Stimulated activated naive B cell treated with anti-CD40 and anti-IgM and Interleukin-4, amounts not matched to agents 10 μg/mL and 1 μg/mL and 100 μg/mL, for 72 hours (primary cell): Measurements from ENCODE around the gene KCNIP2.

Experiments used
- ATAC-seq, 2 donors: fragments of 150-1000 bp; cut with Tn5 transposase; replicated peaks; 2 replicates each; pipeline ENCODE4 v1.10.0; 2021; ENCODE audit warnings: moderate library complexity in 1 of 2
- DNase-seq: peaks from one replicate; pipeline ENCODE4 v3.0.0; 2021
- H3K27ac Mint-ChIP-seq: one replicate; pipeline ENCODE4 v1.8.0; 2022; ENCODE audit warnings: mild to moderate bottlenecking, mixed read lengths
- H3K27me3 Mint-ChIP-seq, 2 donors: one replicate each; pipeline ENCODE4 v1.8.0; 2022; ENCODE audit warnings: mixed read lengths in 2 of 2
- H3K36me3 Mint-ChIP-seq, 2 donors: one replicate each; pipeline ENCODE4 v1.8.0; 2022; ENCODE audit warnings: mixed read lengths in 2 of 2, mild to moderate bottlenecking in 1 of 2
- H3K4me1 Mint-ChIP-seq, 2 donors: one replicate each; pipeline ENCODE4 v1.8.0; 2022; ENCODE audit warnings: mixed read lengths in 2 of 2, mild to moderate bottlenecking in 1 of 2
- H3K4me3 Mint-ChIP-seq, 2 donors: one replicate each; pipeline ENCODE4 v1.8.0; 2022; ENCODE audit warnings: mild to moderate bottlenecking in 2 of 2, mixed read lengths in 2 of 2, moderate library complexity in 1 of 2
- H3K9me3 Mint-ChIP-seq, 2 donors: one replicate each; pipeline ENCODE4 v1.8.0; 2022; ENCODE audit warnings: mixed read lengths in 2 of 2, mild to moderate bottlenecking in 1 of 2

Gene KCNIP2

DNA sequence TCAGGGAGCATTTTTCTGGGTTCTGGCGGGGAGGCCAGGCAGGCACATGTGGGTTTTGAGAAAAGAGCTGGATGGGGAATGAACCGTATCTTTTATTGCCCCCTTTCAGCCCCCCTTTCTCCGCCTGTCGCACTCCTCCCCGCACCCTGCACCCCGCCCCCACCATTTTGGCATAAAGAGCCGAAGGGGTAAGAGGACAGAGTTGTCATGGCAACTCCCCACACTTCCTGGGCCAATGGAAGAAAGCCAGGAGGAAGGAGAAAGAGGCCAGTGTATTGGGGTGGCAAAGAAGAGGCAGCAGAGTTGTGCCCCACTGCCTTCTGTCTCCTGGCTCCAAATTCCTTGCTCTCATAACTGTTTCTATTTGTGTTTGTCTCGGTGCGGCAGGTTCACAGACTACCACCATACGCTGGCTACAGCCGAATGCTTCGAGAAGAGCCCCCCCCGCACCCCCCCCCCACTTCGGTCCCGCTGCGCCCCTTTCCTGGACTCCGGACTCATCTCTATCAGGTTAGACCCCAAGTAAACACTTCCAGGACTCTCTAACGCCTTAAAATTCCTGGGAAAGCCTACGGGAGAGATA lies 3.4 kb downstream of the KCNIP2 start:
- Mint-ChIP-seq H3K36me3 (peaks cover 0 to 3% of the 10 kb centered on the region in 2 donors), H3K27ac (peak overlapping the region; percentile 92), H3K27me3 (no peaks in the 10 kb centered on the region), H3K4me3 (peak overlapping the region; percentile 83 to 92), H3K4me1 (peaks cover 44 to 58% of the 10 kb centered on the region in 2 donors), H3K9me3 (no peaks in the 10 kb centered on the region)
- peak in 1 of 2 donors; percentile 6 for ATAC-seq
- no peak for DNase-seq

DNA sequence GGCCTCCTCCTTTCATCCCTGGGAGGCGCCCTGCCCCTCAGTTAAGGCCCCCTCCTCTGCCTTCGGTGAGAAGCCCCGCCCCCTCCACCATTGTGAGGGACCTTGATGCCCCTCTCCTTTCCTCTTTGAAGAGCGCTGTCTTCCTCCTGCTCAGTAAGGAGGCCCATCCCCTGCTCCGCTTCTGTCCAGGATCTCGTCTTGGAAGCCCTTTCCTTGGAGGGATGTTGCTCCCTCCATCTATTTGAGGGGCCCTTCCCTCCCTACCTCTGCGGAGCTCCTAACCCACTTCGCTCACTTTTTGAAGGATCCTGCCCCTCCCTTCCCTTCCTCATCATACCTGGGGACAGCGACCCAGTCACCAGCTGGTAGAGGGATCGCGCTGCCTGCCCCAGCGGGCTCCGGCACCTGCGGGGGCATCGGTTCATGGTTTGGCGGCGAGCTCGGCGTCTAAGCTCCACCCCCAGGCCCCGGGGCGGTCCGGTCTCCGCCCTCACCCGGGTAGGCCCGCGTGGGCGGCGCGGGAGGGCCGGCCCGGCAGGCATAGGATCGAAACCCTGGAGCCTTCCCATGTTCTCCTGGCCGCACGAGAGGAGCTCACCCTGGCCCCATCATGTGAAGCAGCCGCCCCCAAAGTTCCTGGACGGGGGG lies 4.1 kb downstream of the KCNIP2 start:
- DNase-seq, result peak; percentile 56
- Mint-ChIP-seq H3K9me3 (no peaks in the 10 kb centered on the region), H3K4me3 (peak overlapping the region; percentile 83 to 92), H3K36me3 (no peaks in the 10 kb centered on the region), H3K27me3 (no peaks in the 10 kb centered on the region), H3K4me1 (peaks cover 45 to 63% of the 10 kb centered on the region in 2 donors), H3K27ac (peak overlapping the region; percentile 79)
- ATAC-seq, result peak; percentile 37 to 38

DNA sequence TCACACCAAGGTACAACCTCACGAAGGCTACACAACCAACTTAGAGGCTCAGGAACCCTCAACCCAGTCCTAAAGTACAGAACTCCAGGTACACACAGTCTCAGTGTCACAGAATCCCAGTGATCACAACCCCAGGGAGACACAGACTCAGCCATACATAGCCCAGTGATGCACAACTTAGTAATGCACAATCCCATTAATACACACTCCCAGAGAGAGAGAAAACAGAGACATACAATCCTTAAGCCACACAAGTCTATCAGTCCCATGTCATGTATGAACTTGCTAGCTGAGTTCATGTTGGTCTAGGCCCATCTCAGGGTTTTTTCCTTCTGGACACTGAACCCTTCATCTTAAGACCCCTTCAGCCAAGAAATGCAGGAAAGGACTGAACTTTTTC lies 4.6 kb downstream of the KCNIP2 start:
- H3K27me3 Mint-ChIP-seq, result no peaks in the 10 kb centered on the region
- ATAC-seq, result no peak
- H3K4me1 Mint-ChIP-seq, result peaks cover 43 to 63% of the 10 kb centered on the region in 2 donors
- no peaks in the 10 kb centered on the region for H3K36me3 Mint-ChIP-seq
- H3K4me3 Mint-ChIP-seq, result peak overlapping the region; percentile 83 to 92
- DNase-seq, result no peak
- no peaks in the 10 kb centered on the region for H3K9me3 Mint-ChIP-seq
- no peak overlapping the region for H3K27ac Mint-ChIP-seq

DNA sequence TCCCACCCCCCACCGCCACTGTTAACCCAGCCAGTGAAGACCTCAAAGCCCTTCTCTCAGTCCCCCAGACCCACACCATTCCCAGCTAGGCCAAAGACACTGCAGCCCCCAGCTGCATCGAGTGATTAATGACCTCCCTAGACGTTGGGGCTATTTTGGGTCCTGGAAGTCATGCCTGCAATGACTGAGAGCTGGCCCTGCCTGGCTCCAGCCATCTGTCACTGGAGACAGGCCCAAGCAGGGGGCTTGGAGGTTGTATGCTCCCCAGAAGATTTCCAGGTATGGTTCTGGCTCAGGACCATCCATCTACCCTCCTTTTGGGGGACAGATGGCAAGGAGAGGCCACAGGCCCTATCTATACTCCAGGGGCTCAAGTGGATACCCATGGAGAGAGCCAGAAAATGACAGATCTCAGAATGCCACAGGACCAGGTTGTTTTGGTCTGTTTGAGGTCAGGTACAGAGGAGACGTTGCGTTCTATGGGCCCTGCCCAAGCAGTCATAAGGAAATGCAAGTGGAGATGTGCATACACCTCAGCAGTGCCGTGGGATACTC lies 5.1 kb downstream of the KCNIP2 start:
- peaks cover 46 to 67% of the 10 kb centered on the region in 2 donors for H3K4me1 Mint-ChIP-seq
- no peak for DNase-seq
- no peaks in the 10 kb centered on the region for H3K27me3 Mint-ChIP-seq
- H3K9me3 Mint-ChIP-seq, result no peaks in the 10 kb centered on the region
- no peak overlapping the region for H3K4me3 Mint-ChIP-seq
- no peaks in the 10 kb centered on the region for H3K36me3 Mint-ChIP-seq
- H3K27ac Mint-ChIP-seq, result no peak overlapping the region
- no peak for ATAC-seq

DNA sequence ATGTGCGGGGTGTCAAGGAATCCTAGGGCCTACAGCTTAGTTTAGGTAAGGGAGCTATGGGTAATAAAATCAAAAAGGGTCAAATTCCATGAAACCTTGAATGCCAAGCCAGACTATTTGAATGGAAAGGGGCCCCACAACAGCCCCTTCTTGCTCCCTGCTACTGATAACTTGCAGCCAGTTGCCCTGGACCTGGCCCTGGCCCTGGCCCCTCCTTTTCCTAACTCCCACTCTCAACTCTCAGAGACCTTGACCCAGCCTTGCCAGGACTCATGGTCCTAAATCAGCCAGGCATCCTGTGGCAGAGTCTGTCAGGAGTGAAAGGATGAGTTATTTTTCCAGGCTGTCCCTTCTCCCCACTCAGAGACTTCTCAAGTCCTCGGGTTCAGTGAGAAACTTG lies 5.9 kb downstream of the KCNIP2 start:
- ATAC-seq (no peak), DNase-seq (no peak)
- Mint-ChIP-seq H3K36me3 (no peaks in the 10 kb centered on the region), H3K27ac (no peak overlapping the region), H3K27me3 (no peaks in the 10 kb centered on the region), H3K4me3 (no peak overlapping the region), H3K9me3 (no peaks in the 10 kb centered on the region), H3K4me1 (peaks cover 43 to 68% of the 10 kb centered on the region in 2 donors)

DNA sequence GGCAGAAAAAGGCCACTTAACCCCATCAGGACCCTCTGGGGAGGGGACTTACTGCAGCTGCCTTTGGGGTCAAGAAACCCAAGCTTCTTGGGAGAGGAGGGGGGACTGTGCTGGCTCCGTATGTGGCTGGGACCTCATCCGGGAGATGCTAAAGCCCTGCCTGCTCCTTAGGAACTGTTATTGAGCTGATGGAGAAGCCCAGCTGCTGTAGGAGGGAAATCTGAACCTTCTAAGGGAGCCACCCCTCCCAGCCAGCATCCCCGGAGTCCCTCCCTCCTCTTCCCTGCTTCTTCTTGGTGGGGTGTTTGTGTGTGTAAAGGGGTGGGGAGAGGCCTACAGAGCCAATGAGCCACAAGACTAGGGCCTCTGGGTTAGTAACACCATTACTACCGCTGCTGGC lies 8.2 kb downstream of the KCNIP2 start:
- Mint-ChIP-seq H3K27me3 (no peaks in the 10 kb centered on the region), H3K9me3 (no peaks in the 10 kb centered on the region), H3K27ac (no peak overlapping the region), H3K4me3 (no peak overlapping the region), H3K4me1 (peaks cover 39 to 64% of the 10 kb centered on the region in 2 donors), H3K36me3 (peaks cover 0 to 3% of the 10 kb centered on the region in 2 donors)
- no peak for DNase-seq
- no peak for ATAC-seq

DNA sequence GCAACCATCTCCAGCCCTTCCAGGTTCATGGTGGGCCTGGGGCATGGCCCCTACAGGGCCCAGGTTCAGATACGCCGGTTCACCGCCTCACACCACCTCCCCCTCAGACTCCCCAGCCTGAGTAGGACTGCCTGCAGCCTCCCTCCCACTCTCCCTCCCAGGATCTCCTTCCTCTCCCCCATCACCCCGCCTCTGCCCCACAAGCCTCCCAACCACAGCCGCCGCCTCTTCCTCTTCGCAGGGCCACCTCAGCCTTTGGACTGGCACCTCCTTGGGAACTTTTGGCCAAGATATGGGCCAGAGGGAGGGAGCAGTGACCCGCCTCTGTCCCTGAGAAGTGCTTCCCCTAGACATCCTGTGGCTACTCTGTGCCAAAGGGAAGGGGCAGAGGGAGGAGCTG lies 9.3 kb downstream of the KCNIP2 start:
- Mint-ChIP-seq H3K4me3 (no peak overlapping the region), H3K27me3 (no peaks in the 10 kb centered on the region), H3K4me1 (peaks cover 40 to 63% of the 10 kb centered on the region in 2 donors), H3K36me3 (peaks cover 0 to 3% of the 10 kb centered on the region in 2 donors), H3K9me3 (no peaks in the 10 kb centered on the region), H3K27ac (peak overlapping the region; percentile 79)
- DNase-seq, result no peak
- ATAC-seq, result no peak

DNA sequence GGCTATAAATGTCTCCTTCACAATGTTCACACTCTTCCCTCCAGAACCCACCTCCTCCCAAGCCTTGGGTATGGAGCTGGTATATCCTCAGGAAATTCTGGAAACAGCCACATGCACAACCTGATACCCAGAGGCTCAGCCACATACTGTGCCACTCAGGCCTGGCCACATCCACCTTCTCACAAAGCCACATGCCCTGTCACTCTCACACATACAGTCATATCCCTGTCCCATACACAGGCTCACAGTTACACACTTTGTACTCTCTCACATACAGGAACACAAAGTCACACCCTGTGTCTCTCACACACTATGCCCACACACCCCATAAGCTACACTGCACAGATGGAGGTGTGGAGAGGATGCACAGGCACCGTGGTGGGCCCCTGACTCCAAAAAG lies 10.1 kb downstream of the KCNIP2 start:
- Mint-ChIP-seq H3K27me3 (no peaks in the 10 kb centered on the region), H3K27ac (peak overlapping the region; percentile 79), H3K9me3 (no peaks in the 10 kb centered on the region), H3K4me3 (no peak overlapping the region), H3K36me3 (peaks cover 0 to 3% of the 10 kb centered on the region in 2 donors), H3K4me1 (peaks cover 38 to 59% of the 10 kb centered on the region in 2 donors)
- ATAC-seq (no peak), DNase-seq (no peak)

DNA sequence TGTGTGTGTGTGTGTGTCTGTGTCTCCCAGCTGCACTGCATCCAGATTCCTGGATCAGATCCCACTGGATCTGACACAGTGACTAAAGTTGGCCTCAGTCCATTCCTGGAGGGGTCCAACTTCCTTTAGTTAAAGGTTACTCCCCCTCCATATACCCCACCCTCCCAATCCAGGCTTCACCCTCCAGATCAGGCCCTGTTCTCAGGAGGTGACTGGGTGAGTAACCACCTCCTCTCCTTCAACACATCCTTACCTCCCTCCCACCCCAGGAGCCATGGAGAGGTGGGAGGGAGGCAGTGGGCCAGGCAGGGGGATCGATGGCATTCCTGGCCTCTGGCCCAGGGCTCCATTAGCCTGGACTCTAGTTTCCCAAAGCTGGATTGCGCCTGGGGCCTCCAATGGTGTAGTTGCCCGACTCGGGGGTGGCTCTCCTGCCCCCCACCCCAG lies 11.3 kb downstream of the KCNIP2 start:
- H3K27me3 Mint-ChIP-seq, result no peaks in the 10 kb centered on the region
- H3K4me3 Mint-ChIP-seq, result no peak overlapping the region
- ATAC-seq (no peak), DNase-seq (no peak)
- H3K36me3 Mint-ChIP-seq, result peaks cover under 1 to 3% of the 10 kb centered on the region in 2 donors
- H3K9me3 Mint-ChIP-seq, result no peaks in the 10 kb centered on the region
- no peak overlapping the region for H3K27ac Mint-ChIP-seq
- peaks cover 39 to 59% of the 10 kb centered on the region in 2 donors for H3K4me1 Mint-ChIP-seq

DNA sequence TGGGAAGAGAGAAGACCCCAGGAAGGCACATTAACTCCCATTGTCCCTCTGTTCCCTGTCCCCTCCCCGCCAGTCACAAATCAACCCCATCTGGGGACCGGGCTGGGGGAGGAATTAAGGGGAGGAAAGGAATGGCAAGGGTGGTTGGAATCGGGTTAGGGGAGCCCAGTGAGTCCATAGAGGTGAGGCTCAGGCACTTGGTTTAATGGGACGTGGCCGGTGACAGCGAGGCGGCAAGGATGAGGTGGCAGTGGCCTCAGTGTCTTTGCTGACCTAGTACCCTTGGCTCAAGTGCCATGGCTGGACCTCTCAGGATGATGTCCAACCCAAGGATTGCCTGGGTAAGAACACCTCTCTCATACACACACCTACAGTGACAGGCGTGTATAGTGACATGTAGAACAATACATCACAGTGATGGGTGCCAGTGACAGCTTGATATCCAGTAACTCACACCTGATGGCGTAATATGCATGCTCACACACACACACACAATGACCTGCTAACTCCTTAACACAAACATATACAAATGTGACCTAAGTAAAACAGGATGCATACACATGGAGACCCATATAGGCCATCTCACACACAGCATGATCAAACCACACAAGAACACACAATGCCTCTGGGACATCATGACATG lies 12.3 kb downstream of the KCNIP2 start:
- ATAC-seq, result no peak
- H3K4me3 Mint-ChIP-seq, result peak overlapping the region; percentile 91 to 97

DNA sequence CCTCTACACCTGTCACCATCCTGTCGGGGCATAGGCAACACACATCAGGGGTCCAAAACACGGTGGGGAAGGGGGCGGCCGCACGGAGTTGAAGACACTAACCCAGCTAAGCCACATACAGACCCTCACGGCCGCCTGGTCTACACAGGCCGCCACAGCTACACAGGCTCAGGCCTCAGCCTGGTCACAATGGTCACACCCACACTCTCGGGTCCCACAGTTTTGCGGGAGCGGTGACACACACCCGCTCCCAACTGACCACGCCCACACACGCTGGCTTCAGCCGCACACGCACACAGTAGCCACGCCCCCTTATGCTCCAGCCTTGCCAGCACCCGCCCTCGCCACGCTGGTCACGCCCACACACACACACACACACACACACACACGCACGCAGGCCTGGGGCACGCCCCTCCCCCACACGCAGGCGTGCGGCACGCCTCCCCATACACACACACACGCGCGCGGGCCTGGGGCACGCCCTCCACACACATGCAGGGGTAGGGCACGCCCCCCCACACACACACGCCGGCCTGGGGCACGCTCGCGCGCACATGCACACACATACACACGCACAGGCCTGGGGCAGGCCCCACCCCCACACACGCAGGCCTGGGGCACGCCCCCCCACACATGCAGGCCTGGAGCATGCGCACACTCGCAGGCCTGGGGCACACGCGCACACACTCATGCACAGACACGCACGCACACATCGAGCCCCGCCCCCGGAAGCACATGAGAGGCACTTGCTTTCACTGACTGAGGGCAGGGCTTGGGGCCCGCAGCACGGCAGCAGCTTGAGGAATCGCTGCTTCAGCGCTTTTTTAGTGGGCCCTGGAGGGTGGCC lies 13.1 kb downstream of the KCNIP2 start:
- Mint-ChIP-seq H3K27ac (peak overlapping the region; percentile 98), H3K4me1 (peaks cover 40 to 54% of the 10 kb centered on the region in 2 donors), H3K4me3 (peak overlapping the region; percentile 91 to 97), H3K9me3 (no peaks in the 10 kb centered on the region), H3K36me3 (peaks cover 3 to 4% of the 10 kb centered on the region in 2 donors), H3K27me3 (no peaks in the 10 kb centered on the region)
- ATAC-seq (peak; percentile 77 to 79), DNase-seq (peak; percentile 89)

More for the DNA sequence above, 12.3 kb downstream of the KCNIP2 start:
- Mint-ChIP-seq H3K9me3 (no peaks in the 10 kb centered on the region), H3K36me3 (peaks cover 3 to 4% of the 10 kb centered on the region in 2 donors), H3K27ac (peak overlapping the region; percentile 98), H3K4me1 (peaks cover 43 to 59% of the 10 kb centered on the region in 2 donors), H3K27me3 (no peaks in the 10 kb centered on the region)
- no peak for DNase-seq

DNA sequence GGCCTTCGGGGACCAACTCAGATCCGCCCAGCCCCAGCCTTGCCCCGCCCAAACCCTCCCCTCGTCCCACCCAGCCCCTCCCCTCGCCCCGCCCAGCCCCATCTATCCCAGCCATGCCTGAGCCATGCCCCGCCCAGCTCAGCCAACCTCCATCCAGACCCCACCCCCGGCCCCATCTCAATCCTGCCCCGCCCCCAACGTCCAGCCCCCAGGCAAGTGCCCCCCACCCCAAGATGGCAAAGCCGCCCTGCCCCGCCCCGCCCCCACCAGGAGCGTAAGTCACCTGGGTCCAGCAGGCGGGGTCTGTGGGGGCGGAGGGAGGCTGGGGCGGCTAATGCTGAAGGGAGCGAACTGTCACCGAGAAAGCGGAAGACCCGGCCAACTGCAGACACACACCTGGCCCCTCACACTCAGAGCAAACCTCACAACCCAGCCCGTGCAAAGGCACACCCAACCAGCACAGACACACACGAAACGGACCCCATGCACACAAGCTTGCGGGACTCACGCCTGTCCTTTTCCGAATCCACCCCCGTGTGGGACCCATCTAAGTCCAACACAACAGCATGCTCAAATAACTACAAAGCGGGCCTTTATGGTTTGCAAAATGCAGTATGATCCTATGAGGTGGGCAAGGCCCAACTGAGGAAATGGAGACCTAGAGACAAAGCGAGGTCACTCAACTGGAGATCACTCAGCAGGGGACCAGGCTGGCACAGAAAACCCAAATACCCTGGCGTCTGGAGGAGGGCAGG lies 13.9 kb downstream of the KCNIP2 start:
- H3K36me3 Mint-ChIP-seq, result peaks cover 3 to 8% of the 10 kb centered on the region in 2 donors
- peak overlapping the region; percentile 91 to 97 for H3K4me3 Mint-ChIP-seq
- H3K9me3 Mint-ChIP-seq, result no peaks in the 10 kb centered on the region
- ATAC-seq (peak; percentile 59 to 61), DNase-seq (peak; percentile 72)
- H3K27ac Mint-ChIP-seq, result peak overlapping the region; percentile 98
- peaks cover 37 to 48% of the 10 kb centered on the region in 2 donors for H3K4me1 Mint-ChIP-seq
- no peaks in the 10 kb centered on the region for H3K27me3 Mint-ChIP-seq

DNA sequence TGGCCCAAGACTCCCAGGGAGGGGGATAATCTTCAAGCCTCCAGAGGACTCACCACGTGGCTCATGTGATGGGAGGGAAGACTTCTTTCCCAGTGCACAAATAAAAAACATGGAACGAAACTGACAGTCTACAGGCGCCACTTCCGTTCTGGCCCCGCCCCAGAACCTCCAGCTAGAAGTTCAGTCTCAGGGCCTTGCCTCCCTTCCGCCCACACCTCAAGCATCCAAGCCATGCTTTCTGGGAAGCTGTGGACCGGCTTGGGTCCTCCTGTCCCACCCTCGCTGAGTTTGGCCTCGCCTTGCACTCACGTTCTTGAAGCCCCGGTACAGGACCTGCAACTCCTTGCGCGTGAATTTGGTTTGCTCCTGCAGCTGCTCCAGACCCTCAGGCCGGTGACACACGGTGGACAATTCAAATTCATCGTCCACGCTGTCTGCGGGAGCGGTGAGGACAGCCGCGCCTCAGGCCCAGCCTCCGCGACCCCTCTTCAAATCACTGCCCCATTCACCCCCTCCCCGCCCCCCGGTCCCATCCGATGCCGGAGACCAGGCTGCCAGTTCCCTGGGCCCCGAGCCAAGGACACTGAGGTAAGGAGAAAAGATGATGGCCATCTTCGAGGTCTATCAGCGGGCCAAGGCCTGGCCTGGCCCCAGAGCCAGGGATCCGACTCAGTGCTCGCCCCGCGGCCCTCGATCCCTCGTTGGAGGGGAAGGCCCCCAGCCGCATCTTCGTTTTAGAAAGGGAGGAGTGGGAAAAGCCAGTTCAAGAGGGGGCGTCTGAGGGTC lies 14.6 kb downstream of the KCNIP2 start:
- Mint-ChIP-seq H3K27ac (peak overlapping the region; percentile 56), H3K4me3 (peak overlapping the region in 1 of 2 donors; percentile 97), H3K4me1 (peaks cover 31 to 40% of the 10 kb centered on the region in 2 donors), H3K27me3 (no peaks in the 10 kb centered on the region), H3K36me3 (peaks cover 3 to 13% of the 10 kb centered on the region in 2 donors), H3K9me3 (no peaks in the 10 kb centered on the region)
- DNase-seq, result no peak
- no peak for ATAC-seq
